ENCODE results near the gene FXYD2. TPM values are rescaled to one million over a fixed set of nuclear protein-coding genes. Genes with fewer than 3 reads are reported as not detected.

Gene FXYD2
- total RNA-seq, 1 experiment from 2014 or later = 1.4 TPM

GRCh38 chr11:117826832-117827231 is 2.3 kb upstream of the FXYD2 start (continued):
- TF ChIP-seq, protein P1, sequence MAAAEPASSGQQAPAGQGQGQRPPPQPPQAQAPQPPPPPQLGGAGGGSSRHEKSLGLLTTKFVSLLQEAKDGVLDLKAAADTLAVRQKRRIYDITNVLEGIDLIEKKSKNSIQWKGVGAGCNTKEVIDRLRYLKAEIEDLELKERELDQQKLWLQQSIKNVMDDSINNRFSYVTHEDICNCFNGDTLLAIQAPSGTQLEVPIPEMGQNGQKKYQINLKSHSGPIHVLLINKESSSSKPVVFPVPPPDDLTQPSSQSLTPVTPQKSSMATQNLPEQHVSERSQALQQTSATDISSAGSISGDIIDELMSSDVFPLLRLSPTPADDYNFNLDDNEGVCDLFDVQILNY (CRISPR knock-in tag; IDR thresholded peaks at IDR 0.05) = no peak
- TF ChIP-seq FOXJ3 (CRISPR knock-in tag; IDR thresholded peaks at IDR 0.05; ENCODE audit: borderline replicate concordance) = no peak
- TF ChIP-seq, protein P2, sequence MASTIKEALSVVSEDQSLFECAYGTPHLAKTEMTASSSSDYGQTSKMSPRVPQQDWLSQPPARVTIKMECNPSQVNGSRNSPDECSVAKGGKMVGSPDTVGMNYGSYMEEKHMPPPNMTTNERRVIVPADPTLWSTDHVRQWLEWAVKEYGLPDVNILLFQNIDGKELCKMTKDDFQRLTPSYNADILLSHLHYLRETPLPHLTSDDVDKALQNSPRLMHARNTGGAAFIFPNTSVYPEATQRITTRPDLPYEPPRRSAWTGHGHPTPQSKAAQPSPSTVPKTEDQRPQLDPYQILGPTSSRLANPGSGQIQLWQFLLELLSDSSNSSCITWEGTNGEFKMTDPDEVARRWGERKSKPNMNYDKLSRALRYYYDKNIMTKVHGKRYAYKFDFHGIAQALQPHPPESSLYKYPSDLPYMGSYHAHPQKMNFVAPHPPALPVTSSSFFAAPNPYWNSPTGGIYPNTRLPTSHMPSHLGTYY (CRISPR knock-in tag; IDR thresholded peaks at IDR 0.05) = no peak

DNA sequence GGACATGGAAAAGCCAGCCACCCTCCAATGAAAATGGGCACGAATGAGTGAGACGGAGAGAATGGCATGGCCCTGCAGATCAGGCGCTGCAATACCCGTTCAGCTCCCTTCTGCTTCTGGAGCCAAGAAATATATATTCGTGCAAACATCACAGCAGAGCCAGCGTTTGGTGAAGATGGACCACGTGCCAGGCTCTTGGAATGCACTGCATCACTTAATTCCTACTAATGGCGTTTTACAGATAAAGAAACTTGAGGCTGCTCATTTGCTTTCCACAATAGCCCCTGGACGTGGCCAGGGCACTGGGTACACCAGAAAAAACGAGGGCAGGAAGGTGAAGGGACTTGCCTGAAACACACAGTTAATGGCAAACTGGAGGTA is 1.6 kb upstream of the FXYD2 start:
- CTCF ChIA-PET = interaction anchor here (1.3 to 13.0 kb wide), 2 partner anchors 9 to 120 kb away, joined by 4 to 336 read pairs; no protein-coding TSS in a partner anchor
- no peak for DNase-seq (ENCODE audit: low spot score)
- no peak overlapping the region for H3K4me3 Mint-ChIP-seq

DNA sequence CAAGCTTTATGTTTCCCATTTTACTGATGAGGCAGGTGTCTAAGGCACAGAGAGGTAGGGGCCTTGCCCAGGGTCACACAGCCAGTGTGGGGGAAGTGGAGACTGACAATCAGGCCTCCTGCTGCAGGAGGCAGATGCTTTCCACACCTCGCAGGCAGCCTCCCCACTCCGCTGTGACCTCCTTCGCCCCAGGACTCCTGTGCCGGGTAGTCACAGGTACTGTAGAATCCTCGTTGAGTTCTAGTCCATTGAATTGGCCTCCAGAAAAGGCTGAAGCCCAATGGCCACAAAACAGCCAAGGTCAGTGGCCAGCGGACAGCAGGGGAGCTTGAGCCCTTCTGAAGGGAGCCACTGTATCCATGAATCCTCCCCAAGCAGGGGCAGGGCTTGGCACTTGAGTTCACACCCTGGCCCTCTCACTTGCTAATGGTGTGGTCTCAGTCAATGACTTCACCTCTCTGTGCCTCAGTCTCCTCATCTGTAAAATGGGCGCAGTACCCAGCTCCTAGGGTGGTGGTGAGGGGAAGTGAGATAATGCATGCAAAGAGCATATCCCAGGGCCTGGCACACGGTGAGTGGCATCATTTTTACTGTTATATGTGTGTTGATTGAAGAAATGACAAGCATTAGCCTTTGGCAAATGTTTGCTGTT is 1.1 kb upstream of the FXYD2 start:
- Mint-ChIP-seq H3K4me1 (peaks cover 34% of the 10 kb centered on the region), H3K27me3 (ENCODE audit: low read depth) (peaks cover 2% of the 10 kb centered on the region; the same call in 1 of the 2 replicates), H3K27ac (no peak overlapping the region), H3K9me3 (no peaks in the 10 kb centered on the region), H3K36me3 (no peaks in the 10 kb centered on the region), H3K4me3 (no peak overlapping the region)
- CTCF ChIA-PET = interaction anchor here (13.0 kb wide), 1 partner anchor 121 kb away, joined by 336 read pairs; no protein-coding TSS in a partner anchor
- TF ChIP-seq FOXK1 (CRISPR knock-in tag; IDR thresholded peaks at IDR 0.05) (no peak), ZNF512 (CRISPR knock-in tag; IDR thresholded peaks at IDR 0.05; ENCODE audit: borderline replicate concordance) (no peak), GTF2I (CRISPR knock-in tag; conservative IDR thresholded peaks at IDR 0.05) (0 out of 2 replicates have a peak, but pooled peaks have one; percentile 20), ATF3 (CRISPR knock-in tag; conservative IDR thresholded peaks at IDR 0.05) (no peak)
- TF ChIP-seq, protein P3, sequence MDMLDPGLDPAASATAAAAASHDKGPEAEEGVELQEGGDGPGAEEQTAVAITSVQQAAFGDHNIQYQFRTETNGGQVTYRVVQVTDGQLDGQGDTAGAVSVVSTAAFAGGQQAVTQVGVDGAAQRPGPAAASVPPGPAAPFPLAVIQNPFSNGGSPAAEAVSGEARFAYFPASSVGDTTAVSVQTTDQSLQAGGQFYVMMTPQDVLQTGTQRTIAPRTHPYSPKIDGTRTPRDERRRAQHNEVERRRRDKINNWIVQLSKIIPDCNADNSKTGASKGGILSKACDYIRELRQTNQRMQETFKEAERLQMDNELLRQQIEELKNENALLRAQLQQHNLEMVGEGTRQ (CRISPR knock-in tag; IDR thresholded peaks at IDR 0.05) = no peak
- POLR2A ChIA-PET = no interaction called here
- ATAC-seq (no peak), DNase-seq (ENCODE audit: low spot score) (peak; percentile 3)

More for the DNA sequence above, 1.6 kb upstream of the FXYD2 start:
- Mint-ChIP-seq H3K27ac (no peak overlapping the region), H3K4me1 (peaks cover 38% of the 10 kb centered on the region), H3K27me3 (ENCODE audit: low read depth) (peaks cover 2% of the 10 kb centered on the region; the same call in 1 of the 2 replicates), H3K9me3 (no peaks in the 10 kb centered on the region), H3K36me3 (no peaks in the 10 kb centered on the region)
- TF ChIP-seq CREB1 (CRISPR knock-in tag; IDR thresholded peaks at IDR 0.05) = no peak
- TF ChIP-seq TEAD4 (CRISPR knock-in tag; IDR thresholded peaks at IDR 0.05) = no peak
- no peak for TF ChIP-seq RORB (CRISPR knock-in tag; IDR thresholded peaks at IDR 0.05)
- TF ChIP-seq ATF6 (CRISPR knock-in tag; IDR thresholded peaks at IDR 0.05) = no peak
- TF ChIP-seq NR1H2 (CRISPR knock-in tag; IDR thresholded peaks at IDR 0.05) = no peak
- no peak for TF ChIP-seq JUN (CRISPR knock-in tag; IDR thresholded peaks at IDR 0.05)
- POLR2A ChIA-PET = no interaction called here
- no peak for ATAC-seq

Data from WTC11 (cell line).